Activated naive CD8-positive, alpha-beta T cell treated with anti-CD3 and anti-CD28 coated beads, Interleukin-2, amount 50 U/mL, for 16 hours (primary cell): ENCODE data around the gene TRIM7.
A peak's percentile ranks its signal among the peaks of the same experiment; 100 is the strongest.
"Not testable (repeated sequence)": the region's sequence is repeated elsewhere in the genome, so short reads cannot be mapped to it uniquely, and the experiment has no call there.

Experiments used
- DNase-seq: peaks from one replicate; pipeline ENCODE4 v3.0.0-alpha.2; 2020; ENCODE audit warnings: low read depth, low spot score

The TRIM7 gene

GRCh38 chr5:181233088-181233800 is 28.2 kb upstream of the TRIM7 start:
- no peak for DNase-seq

DNA sequence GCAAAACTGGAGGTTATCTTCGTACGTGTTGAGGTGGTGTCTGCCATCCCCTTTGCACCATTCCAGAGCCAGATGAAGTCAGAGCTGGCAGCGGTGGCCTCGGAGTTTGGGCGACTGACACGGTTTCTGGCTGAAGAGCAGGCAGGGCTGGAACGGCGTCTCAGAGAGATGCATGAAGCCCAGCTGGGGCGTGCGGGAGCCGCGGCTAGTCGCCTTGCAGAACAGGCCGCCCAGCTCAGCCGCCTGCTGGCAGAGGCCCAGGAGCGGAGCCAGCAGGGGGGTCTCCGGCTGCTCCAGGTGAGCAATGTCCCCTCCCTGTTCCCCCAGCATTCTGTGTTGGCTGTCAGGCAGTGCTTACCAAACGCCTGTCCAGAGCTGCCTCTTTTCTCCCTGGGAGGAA is 27.6 kb upstream of the TRIM7 start:
- no peak for DNase-seq

DNA sequence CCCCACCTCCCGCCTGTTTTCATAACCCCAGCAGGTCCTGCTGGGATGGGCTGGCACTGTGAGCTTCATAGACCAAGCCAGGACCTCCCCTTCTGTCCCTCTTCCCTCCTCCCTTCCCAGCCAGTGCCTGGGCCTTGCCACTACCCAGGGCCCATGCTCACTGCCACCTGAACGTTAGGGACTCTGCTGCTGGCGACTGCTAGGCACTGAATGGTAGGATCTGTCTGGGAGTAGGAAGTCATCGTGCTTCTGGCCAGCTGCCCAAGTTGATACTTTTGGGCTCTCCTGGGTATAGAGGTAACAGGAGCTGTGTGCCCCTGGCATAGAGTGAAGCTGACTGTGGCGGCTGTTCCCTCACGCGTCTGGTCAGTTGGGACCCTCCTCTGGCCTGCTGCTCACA is 26.4 kb upstream of the TRIM7 start:
- no peak for DNase-seq

GRCh38 chr5:181230551-181230950 is 25.6 kb upstream of the TRIM7 start:
- DNase-seq, result no peak

DNA sequence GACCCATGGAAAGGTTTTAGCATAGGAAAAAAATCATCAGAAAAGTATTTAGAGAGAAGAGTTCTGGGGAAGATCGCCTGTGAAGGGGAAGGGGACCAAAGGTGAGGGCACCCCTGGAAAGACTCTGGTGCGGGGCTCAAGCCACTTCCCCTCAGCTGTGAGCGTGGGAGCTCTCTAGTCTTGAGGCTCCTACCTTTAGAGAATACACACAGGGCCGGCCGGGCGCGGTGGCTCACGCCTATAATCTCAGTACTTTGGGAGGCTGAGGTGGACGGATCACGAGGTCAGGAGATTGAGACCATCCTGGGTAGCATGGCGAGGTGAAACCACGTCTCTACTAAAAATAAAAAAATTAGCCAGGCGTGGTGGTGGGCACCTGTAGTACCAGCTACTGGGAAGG is 25.0 kb upstream of the TRIM7 start:
- DNase-seq, result no peak

DNA sequence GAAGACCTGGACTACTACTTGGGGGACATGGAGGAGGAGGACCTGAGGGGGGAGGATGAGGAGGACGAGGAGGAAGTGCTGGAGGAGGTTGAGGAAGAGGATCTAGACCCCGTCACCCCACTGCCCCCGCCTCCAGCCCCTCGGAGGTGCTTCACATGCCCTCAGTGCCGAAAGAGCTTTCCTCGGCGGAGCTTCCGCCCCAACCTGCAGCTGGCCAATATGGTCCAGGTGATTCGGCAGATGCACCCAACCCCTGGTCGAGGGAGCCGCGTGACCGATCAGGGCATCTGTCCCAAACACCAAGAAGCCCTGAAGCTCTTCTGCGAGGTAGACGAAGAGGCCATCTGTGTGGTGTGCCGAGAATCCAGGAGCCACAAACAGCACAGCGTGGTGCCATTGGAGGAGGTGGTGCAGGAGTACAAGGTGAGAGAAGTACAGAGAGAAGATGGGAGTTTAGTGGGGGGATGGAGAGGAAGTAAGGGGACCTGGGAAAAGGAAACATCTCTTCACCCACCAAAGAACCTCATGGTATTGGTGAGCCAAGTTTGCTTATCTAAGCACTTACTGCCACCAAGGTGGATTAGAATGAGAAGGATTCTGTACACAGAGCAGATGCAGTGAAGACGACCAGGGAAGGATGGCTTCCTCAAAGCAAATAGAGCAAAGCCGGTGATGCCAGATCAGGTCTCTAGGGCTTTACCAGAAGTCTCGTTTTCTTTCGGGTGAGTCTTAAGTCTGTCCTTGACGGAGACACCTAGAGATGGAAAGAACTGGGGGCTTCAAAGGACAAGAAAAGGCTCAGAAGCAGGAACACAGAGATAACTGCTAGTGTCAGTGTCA is 19.6 kb upstream of the TRIM7 start:
- no peak for DNase-seq

GRCh38 chr5:181223729-181224389 is 18.9 kb upstream of the TRIM7 start:
- no peak for DNase-seq

DNA sequence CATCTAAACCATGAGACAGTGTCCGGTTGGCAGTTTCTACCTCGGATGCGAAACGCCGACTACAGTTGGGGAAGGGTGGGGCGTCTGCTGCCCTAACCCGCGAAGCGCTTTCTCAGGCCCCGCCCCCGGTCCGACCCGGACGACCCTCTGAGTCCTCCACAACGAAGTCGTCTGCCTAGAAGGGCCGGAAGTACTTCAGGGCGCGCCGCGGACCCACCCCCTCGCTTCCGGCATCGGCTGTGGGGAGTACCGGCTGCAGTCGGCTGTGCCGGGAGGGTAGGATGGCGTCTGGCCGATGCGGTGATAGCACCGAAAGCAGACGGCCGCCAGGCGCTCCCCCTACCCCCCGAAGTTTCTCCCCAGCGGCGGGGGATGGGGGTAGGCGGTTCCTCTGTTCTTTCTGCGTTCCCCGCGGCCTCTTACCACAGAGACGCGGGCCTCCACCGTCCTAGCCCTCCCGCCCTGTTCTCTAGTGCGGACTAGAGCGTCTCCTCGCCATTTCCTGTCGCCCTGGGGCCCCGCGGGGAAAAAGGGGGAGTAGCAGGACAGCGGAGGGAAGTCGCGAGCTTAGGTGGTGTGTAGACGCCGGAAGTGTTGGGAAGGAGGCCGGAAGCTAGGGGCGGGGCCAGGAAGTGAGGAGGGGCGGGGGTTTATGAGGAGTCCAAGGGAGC is 18.2 kb upstream of the TRIM7 start, which contains the start of gene TRIM41:
Gene TRIM41, plus strand, starts transcription at position 224 of the 671 bp plus-strand sequence. CDS start 719 bp downstream, outside the sequence.
- DNase-seq, result peak; percentile 96

DNA sequence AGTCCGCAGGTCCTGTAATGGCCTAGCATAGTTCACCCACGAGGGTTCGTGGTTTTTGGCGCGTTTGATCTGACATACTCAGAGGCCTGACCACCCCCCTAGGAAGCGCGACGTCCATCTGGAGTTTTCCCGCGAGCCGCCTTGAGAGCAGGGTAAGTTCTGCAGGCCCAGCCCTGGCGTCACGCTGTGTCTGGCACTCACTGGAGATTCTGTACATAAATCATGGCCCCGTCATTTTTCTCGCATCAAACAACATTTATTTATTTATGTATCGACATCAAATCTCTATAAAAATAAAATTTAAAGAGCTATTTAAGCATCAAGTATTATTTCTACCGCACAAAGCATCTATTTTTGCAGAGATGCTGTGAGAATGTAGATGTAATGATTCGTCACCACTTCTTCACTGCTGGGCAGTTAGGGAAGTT is 17.6 kb upstream of the TRIM7 start:
- DNase-seq, result no peak

GRCh38 chr5:181221792-181222629 is 17.0 kb upstream of the TRIM7 start:
- DNase-seq, result peak; percentile 91

GRCh38 chr5:181221105-181221791 is 16.3 kb upstream of the TRIM7 start:
- DNase-seq, result no peak

DNA sequence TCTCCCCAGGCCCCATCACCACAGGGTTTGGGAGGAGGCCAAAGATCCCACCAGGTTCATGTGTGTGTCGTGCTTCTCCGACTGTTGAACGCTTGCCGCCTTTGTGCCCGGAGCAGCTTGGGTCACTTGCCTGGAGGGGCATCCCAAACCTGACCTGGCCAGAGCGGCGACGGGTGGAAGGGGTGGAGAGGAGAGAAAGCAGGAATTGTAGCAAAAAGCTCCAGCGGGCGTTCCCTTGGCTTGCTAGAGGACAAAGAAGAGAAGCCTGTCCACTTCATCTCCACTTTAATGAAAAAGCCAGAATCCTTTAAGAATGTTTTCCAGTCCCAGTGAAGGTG is 15.2 kb upstream of the TRIM7 start:
- DNase-seq, result no peak

DNA sequence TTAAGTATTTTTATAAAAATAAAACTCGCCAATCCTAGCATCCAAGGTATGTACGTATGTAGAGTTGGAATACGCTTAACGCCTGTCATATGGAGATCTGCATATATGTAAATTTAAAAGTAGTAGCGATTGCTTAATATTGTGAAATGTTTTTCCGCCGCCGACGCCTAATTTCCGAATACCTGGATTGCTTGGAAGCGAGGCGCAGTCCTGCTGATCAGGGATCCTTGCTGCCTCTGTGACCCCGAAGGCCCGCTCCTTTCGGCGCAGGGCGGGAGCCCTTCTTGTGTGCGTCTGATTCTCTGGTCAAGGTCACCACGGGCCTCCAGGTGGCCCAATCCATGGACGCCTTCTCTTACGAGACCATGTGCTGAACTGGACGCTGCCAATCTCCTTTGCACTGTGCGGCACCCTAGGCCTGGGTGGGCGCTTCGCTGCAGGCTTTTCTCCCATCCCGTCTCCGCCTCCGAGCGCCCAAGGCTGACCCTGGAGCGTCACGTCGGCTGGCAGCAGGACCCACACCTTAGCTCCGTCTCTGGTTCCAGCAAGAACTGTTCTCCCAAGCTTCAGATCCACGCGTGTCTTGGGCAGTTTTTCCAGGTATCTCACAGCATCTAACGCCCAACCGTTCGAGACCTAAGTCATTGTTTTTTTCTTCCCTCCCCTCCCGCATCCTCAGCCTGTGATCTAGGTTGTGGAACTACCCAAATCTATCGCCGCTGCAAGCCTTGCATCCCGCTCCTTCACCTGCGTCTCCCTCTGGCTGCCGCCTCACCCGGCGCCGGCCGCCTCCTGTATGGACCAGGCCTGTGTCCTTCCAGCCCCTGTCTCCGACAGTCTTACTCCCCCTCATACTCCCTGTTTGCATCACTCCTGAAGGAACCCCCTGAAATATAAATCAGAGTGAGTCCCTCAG is 14.5 kb upstream of the TRIM7 start:
- DNase-seq, result no peak

DNA sequence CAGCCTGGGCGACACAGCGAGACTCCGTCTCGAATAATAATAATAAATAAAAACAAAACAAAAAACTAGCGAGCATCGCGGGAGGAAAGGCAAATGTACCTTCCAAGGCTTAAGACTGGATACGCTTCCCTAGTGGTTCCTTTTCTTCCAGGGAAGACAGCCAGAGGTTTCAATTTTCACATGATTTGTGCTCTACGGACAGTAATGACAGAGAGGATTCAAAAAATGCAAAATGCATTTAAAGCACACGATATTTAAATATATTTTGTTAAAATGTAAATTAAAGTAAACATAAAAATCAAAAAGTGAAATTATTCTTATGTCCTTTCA is 13.8 kb upstream of the TRIM7 start:
- DNase-seq, result no peak

DNA sequence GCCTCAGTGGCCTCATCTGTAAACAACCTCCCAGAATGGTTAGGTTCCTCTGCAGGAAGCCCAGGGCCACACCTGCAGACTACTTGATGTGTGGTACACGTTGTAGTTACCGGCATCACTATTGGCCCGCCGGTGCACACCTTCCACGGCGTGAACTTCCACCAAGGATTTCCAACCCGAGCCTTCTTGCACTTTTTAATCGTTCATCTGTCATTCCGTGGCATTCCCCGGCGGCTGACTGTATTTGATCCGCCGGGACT is 12.7 kb upstream of the TRIM7 start:
- no peak for DNase-seq

- DNase-seq, result no peak
Measured at GRCh38 chr5:181217111-181217802, 12.3 kb upstream of the TRIM7 start.

GRCh38 chr5:181215997-181216989 is 11.3 kb upstream of the TRIM7 start:
- no peak for DNase-seq

DNA sequence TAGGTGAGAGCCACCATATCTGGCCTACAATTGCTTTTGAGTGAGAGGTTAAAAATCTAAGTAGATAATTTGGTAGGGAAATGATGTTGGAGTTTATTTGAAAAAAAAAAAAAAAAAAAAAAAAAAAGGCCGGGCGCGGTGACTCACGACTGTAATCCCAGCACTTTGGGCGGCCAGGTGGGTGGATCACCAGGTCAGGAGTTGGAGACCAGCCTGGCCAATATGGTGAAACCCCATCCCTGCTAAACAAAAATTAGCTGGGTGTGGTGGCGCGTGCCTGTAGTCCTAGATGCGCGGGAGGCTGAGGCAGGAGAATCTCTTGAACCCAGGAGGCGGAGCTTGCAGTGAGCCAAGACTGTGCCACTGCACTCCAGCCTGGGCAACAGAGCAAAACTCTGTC is 9.3 kb upstream of the TRIM7 start:
- not testable (repeated sequence) for DNase-seq
